IPS-20b (cell line): ENCODE measurements around the gene RASAL1.

Source experiments
- H3K27ac ChIP-seq: one replicate; pipeline ENCODE4 v1.5.1; 2013; ENCODE audit warnings: low read length
- H3K27me3 ChIP-seq: 2 replicates; pipeline ENCODE4 v1.6.1; 2013; ENCODE audit warnings: mild to moderate bottlenecking, low read length, inconsistent platforms; ENCODE audit not compliant: insufficient read depth
- H3K36me3 ChIP-seq: 2 replicates; pipeline ENCODE4 v1.6.1; 2013; ENCODE audit warnings: low read depth, mild to moderate bottlenecking, inconsistent platforms, low read length, moderate library complexity; ENCODE audit not compliant: insufficient read depth
- H3K4me1 ChIP-seq: 2 replicates; pipeline ENCODE4 v1.6.1; 2013; ENCODE audit warnings: mild to moderate bottlenecking, control low read depth, inconsistent platforms, low read length, moderate library complexity; ENCODE audit not compliant: insufficient read depth
- H3K4me3 ChIP-seq: 2 replicates; pipeline ENCODE4 v1.5.1; 2013; ENCODE audit warnings: mild to moderate bottlenecking, low read length, inconsistent platforms
- H3K9ac ChIP-seq: 2 replicates; pipeline ENCODE4 v1.6.1; 2013; ENCODE audit warnings: low read depth, mild to moderate bottlenecking, inconsistent platforms, low read length, moderate library complexity
- H3K9me3 ChIP-seq: 2 replicates; pipeline ENCODE4 v1.6.1; 2013; ENCODE audit warnings: mild to moderate bottlenecking, low read depth, low read length, inconsistent platforms; ENCODE audit not compliant: insufficient read depth

The RASAL1 gene

GRCh38 chr12:113098441-113099028 lies 37.0 kb downstream of the RASAL1 start:
- Histone ChIP-seq H3K27me3 (no peaks in the 10 kb centered on the region), H3K9me3 (no peaks in the 10 kb centered on the region), H3K36me3 (no peaks in the 10 kb centered on the region), H3K9ac (no peak overlapping the region), H3K4me1 (no peaks in the 10 kb centered on the region; the same call in 1 of the 2 replicates), H3K27ac (no peak overlapping the region), H3K4me3 (peak overlapping the region; percentile 32; the same call in 1 of the 2 replicates)

- Histone ChIP-seq H3K27ac (no peak overlapping the region), H3K27me3 (no peaks in the 10 kb centered on the region), H3K4me3 (peak overlapping the region; percentile 32; the same call in 1 of the 2 replicates), H3K4me1 (no peaks in the 10 kb centered on the region; the same call in 1 of the 2 replicates), H3K9ac (no peak overlapping the region), H3K9me3 (no peaks in the 10 kb centered on the region), H3K36me3 (no peaks in the 10 kb centered on the region)
Measured at GRCh38 chr12:113097716-113098440, 37.7 kb downstream of the RASAL1 start.

GRCh38 chr12:113096675-113097461 lies 38.7 kb downstream of the RASAL1 start:
- no peaks in the 10 kb centered on the region for H3K9me3 ChIP-seq
- no peak overlapping the region for H3K4me3 ChIP-seq
- H3K4me1 ChIP-seq, result no peaks in the 10 kb centered on the region; the same call in 1 of the 2 replicates
- no peak overlapping the region for H3K9ac ChIP-seq
- no peak overlapping the region for H3K27ac ChIP-seq
- no peaks in the 10 kb centered on the region for H3K36me3 ChIP-seq
- peaks cover 7% of the 10 kb centered on the region for H3K27me3 ChIP-seq

GRCh38 chr12:113095405-113095804 lies 40.2 kb downstream of the RASAL1 start:
- Histone ChIP-seq H3K4me3 (no peak overlapping the region), H3K9ac (no peak overlapping the region), H3K27me3 (peaks cover 15% of the 10 kb centered on the region), H3K27ac (no peak overlapping the region), H3K36me3 (no peaks in the 10 kb centered on the region), H3K4me1 (no peaks in the 10 kb centered on the region; the same call in 1 of the 2 replicates), H3K9me3 (no peaks in the 10 kb centered on the region)

- no peaks in the 10 kb centered on the region for H3K36me3 ChIP-seq
- H3K27me3 ChIP-seq, result peaks cover 15% of the 10 kb centered on the region
- H3K27ac ChIP-seq, result no peak overlapping the region
- H3K4me3 ChIP-seq, result no peak overlapping the region
- H3K9ac ChIP-seq, result no peak overlapping the region
- H3K4me1 ChIP-seq, result no peaks in the 10 kb centered on the region; the same call in 1 of the 2 replicates
- no peaks in the 10 kb centered on the region for H3K9me3 ChIP-seq
Measured at GRCh38 chr12:113094738-113095137, 40.8 kb downstream of the RASAL1 start.

GRCh38 chr12:113093409-113094101 lies 42.0 kb downstream of the RASAL1 start:
- Histone ChIP-seq H3K9me3 (no peaks in the 10 kb centered on the region), H3K4me1 (no peaks in the 10 kb centered on the region; the same call in 1 of the 2 replicates), H3K4me3 (peak overlapping the region; percentile 38; the same call in 1 of the 2 replicates), H3K36me3 (no peaks in the 10 kb centered on the region), H3K27ac (no peak overlapping the region), H3K9ac (no peak overlapping the region), H3K27me3 (peaks cover 15% of the 10 kb centered on the region)

GRCh38 chr12:113092607-113093408 lies 42.8 kb downstream of the RASAL1 start:
- Histone ChIP-seq H3K27ac (no peak overlapping the region), H3K4me3 (peak overlapping the region; percentile 70; the same call in 1 of the 2 replicates), H3K4me1 (no peaks in the 10 kb centered on the region; the same call in 1 of the 2 replicates), H3K36me3 (no peaks in the 10 kb centered on the region), H3K9me3 (no peaks in the 10 kb centered on the region), H3K9ac (no peak overlapping the region), H3K27me3 (peaks cover 15% of the 10 kb centered on the region)

DNA sequence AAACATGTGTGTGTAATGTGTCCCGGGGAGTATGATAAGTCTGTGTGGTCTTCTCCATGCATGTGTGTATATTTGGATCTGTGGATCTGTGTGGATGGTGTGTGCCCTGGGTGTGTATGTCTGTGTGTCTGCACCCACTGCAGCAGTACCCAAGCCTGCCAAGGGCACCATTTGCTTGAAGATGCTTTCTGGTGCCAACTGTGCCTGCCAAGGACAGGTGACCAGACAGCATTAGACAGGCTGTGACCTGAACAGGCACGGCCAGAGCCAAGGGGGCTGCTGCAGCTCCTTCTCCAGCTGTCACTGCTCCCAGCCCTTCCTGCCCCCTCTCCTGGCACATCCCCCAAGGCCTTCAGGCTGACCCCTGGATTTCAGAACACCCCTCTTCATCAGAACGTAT lies 44.1 kb downstream of the RASAL1 start:
- H3K9me3 ChIP-seq, result no peaks in the 10 kb centered on the region
- no peak overlapping the region for H3K9ac ChIP-seq
- H3K36me3 ChIP-seq, result no peaks in the 10 kb centered on the region
- H3K27me3 ChIP-seq, result peaks cover 15% of the 10 kb centered on the region
- peaks cover 9% of the 10 kb centered on the region for H3K4me1 ChIP-seq
- H3K4me3 ChIP-seq, result no peak overlapping the region
- no peak overlapping the region for H3K27ac ChIP-seq

GRCh38 chr12:113090740-113091139 lies 44.8 kb downstream of the RASAL1 start:
- peaks cover 15% of the 10 kb centered on the region for H3K27me3 ChIP-seq
- H3K9me3 ChIP-seq, result no peaks in the 10 kb centered on the region
- peaks cover 12% of the 10 kb centered on the region for H3K4me1 ChIP-seq
- no peak overlapping the region for H3K9ac ChIP-seq
- no peaks in the 10 kb centered on the region for H3K36me3 ChIP-seq
- no peak overlapping the region for H3K27ac ChIP-seq
- H3K4me3 ChIP-seq, result no peak overlapping the region

GRCh38 chr12:113089839-113090238 lies 45.7 kb downstream of the RASAL1 start:
- H3K4me1 ChIP-seq, result peaks cover 12% of the 10 kb centered on the region

More at GRCh38 chr12:113089839-113090238, 45.7 kb downstream of the RASAL1 start:
- Histone ChIP-seq H3K36me3 (no peaks in the 10 kb centered on the region), H3K27ac (no peak overlapping the region), H3K9me3 (no peaks in the 10 kb centered on the region), H3K27me3 (peaks cover 15% of the 10 kb centered on the region), H3K9ac (no peak overlapping the region), H3K4me3 (no peak overlapping the region)
